GM12892 (cell line): ENCODE data around the gene ESRRB.

ENCODE experiments used
- DNase-seq: peaks from one replicate; pipeline ENCODE4 v3.0.0; 2011; ENCODE audit not compliant: insufficient read length
- FAIRE-seq: peaks from 2 replicates; lab custom pipeline; 2011; peaks lifted over from hg19 to GRCh38; lab: Jason Lieb, UNC
- POLR2A ChIP-seq: IDR thresholded peaks from 2 replicates; pipeline ENCODE4 v1.6.1; 2011; ENCODE audit warnings: low read depth, low read length, control low read depth
- POLR2AphosphoS5 ChIP-seq: IDR thresholded peaks from 2 replicates; pipeline ENCODE4 v1.6.1; 2011; ENCODE audit warnings: low read depth, low read length, control low read depth
- TAF1 ChIP-seq: IDR thresholded peaks from 2 replicates; pipeline ENCODE4 v1.6.1; 2011; ENCODE audit warnings: low read depth, mild to moderate bottlenecking, control low read depth, low read length, borderline replicate concordance

Gene ESRRB

DNA sequence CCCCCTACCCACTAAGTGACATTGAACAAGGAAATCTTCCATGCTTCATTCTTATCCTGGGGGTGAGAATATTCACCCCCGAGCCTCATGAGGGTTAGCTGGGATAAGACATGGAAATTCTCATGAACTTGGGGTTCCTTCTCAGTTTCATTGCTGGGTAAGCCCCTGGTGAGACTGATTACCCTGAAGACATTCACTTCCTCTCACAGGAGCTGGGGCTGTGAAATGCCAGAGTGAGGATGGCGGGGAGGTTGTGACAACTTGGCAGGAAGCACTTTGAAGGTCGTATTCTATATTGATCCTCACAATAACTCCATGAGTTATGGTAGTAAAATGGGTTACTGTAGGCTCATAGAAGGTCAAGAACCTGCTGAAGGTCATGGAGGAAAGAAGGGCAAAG is 43.5 kb downstream of the ESRRB start:
- DNase-seq = no peak
- TF ChIP-seq POLR2AphosphoS5 = no peak
- TF ChIP-seq POLR2A = no peak
- no peak for TF ChIP-seq TAF1
- no peak for FAIRE-seq

DNA sequence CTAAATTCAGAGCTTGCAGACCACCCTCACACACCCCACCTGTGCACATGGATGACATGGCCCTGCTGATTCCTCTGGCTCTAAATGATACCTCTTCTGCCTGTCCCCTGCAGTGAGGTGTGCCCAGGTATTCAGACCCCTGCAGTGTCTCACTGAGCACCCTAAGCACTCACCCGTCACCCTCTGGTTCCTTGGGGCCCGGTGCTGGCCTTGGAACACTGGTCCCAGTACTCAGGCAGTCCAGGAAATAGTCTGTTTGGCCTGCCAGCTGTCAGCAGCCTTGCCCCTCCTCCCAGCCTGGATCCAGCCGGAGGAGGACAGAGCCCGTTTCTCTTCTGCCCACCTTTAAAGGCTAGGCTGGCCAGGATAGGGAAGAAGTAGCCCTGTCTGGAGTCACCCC is 44.9 kb downstream of the ESRRB start:
- TF ChIP-seq POLR2A = no peak
- no peak for TF ChIP-seq TAF1
- TF ChIP-seq POLR2AphosphoS5 = no peak
- FAIRE-seq = no peak
- DNase-seq = no peak

DNA sequence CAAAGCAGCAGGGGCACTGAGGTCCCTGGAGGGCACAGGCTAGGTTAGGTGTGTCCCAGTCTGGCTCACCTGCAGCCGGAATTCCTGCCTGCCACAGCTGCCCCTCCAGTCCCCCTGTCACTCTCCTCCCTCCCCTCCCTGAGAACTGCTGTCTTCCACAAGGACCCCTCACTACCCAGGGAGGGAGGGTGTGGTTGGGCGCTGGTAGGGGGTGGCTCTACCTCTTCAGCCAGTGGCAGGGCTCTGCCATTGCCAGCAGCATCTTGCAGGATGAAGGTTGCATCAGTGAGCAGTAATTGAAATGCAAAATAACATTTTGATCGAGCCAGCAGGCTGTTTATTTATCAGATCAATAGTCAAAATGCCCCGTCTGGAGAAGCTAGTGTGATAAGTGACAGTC is 45.7 kb downstream of the ESRRB start:
- TF ChIP-seq TAF1 (no peak), POLR2A (no peak), POLR2AphosphoS5 (no peak)
- DNase-seq (no peak), FAIRE-seq (no peak)

DNA sequence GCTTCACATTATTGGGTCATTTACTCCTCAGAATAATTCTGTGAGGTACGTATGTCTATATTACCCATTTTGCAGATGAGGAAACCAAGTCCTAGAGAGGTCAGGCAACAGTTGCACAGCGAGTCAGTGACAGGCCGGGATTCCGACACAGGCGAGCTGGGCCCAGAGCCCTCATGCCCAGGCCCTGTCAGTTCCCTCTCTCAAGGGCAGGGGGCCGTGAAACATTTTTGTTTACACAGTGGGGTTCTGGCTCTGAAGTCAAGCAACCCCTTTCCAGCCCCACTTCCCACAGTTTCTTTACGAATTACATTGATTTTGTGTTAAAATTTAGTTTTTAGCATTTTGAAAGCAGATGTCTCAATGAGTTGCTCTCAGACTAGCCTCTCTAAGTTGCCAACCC is 46.7 kb downstream of the ESRRB start:
- TF ChIP-seq TAF1 (no peak), POLR2A (no peak), POLR2AphosphoS5 (no peak)
- DNase-seq (no peak), FAIRE-seq (no peak)

DNA sequence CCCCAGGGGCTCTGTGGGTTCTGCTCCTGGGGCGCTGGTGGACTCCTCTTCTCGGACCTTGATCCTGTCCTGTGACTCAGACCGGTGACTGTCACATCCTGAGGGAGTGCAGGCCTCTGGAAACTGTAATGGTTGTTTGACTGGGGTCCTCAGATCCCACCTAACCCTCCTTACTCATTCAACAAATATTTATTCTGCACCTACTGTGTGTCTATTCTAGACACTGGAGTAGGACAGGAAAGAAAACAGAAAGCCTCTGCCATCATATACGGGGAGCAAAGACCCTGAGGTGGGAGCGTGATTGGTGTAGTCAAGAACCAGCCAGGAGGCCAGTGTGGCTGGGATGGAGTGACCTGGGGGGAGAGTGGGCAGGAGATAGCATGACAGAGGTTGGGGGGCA is 47.6 kb downstream of the ESRRB start:
- no peak for DNase-seq
- FAIRE-seq = no peak
- TF ChIP-seq TAF1 = no peak
- TF ChIP-seq POLR2A = no peak
- no peak for TF ChIP-seq POLR2AphosphoS5

DNA sequence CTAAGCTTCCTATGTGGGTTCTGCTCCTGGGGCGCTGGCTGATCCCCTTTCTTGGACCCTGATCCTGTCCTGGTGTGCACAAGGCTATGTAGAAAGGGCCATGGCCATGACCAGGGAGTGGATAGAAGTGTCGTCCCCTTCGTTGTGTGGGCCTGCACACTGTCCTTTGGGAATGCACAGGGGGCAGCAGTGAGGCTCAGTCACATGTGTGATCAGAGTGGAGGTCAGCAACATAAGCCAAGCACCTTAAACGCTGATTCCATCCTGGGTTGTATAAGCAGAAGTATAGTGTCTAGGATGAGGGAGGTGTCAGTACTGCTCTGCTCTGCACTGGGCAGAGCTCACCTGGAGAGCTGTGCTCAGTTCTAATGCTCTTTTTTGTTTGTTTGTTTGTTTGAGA is 48.4 kb downstream of the ESRRB start:
- no peak for TF ChIP-seq TAF1
- TF ChIP-seq POLR2AphosphoS5 = no peak
- no peak for TF ChIP-seq POLR2A
- DNase-seq (no peak), FAIRE-seq (no peak)

DNA sequence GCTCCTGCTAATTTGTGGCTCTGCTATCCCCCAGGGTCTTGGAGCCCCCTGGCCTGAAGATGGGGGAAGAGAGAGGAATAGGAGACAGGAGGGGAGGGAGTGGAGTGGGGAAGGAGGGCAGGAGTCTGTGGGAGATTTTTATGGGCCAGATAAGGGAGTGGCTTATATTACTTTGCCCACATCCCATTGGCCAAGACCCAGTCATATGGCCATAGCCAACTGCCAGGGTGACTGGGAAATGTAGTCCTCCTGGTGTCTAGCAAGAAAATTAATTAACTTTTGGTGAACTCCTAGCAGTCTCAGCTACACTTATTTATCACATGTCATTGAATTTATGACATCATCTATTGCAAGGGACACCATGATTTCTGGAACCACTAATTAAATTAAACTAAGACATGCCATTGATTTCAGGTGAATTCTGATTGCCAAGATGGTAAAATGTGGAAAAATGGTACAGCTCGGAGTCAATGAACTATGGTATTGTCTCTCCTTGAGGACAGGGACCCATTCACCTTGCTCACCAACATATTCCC is 50.3 kb downstream of the ESRRB start:
- DNase-seq = no peak
- TF ChIP-seq POLR2AphosphoS5 = no peak
- no peak for TF ChIP-seq POLR2A
- TF ChIP-seq TAF1 = no peak
- no peak for FAIRE-seq

DNA sequence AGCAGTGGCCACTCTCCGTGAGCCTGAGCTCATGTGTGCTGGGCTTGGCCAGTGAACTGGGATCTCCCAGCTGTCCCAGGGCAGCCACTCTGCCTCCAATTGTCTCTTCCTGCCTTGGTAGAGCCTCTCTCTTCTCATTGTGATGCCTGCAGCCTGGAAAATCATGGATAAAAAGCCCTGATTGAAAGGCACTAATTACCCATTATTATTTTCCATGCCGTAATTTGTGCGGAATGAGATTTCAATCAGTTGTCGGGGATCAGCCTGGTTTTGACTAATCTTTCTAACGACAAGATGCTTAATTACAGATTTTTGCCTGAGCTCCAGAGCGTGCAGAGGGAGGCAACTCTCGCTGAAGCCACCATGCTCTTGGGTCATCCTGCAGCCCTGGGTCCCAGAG is 52.7 kb downstream of the ESRRB start:
- FAIRE-seq = no peak
- TF ChIP-seq TAF1 (no peak), POLR2A (no peak), POLR2AphosphoS5 (no peak)
- DNase-seq = no peak

DNA sequence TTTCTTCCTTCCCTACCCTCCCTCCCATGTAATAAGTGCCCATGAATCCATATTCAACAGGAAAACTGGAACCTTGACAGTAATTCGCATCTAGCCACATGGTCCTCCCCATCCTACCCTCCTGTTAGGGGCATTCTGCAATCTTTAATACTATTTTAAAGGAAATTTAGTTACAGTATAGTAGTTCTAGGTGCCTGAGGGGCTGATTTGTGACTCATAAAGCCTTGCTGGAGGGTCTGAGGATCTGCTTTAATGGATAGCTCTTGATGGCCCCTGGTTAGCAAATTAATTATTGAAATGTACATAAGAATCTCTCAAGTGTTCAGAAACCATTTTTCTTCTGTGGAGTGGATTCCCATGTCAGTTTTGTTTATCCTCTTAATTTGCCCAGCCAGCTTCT is 54.1 kb downstream of the ESRRB start:
- FAIRE-seq = no peak
- TF ChIP-seq POLR2AphosphoS5 = no peak
- TF ChIP-seq TAF1 = no peak
- TF ChIP-seq POLR2A = no peak

DNA sequence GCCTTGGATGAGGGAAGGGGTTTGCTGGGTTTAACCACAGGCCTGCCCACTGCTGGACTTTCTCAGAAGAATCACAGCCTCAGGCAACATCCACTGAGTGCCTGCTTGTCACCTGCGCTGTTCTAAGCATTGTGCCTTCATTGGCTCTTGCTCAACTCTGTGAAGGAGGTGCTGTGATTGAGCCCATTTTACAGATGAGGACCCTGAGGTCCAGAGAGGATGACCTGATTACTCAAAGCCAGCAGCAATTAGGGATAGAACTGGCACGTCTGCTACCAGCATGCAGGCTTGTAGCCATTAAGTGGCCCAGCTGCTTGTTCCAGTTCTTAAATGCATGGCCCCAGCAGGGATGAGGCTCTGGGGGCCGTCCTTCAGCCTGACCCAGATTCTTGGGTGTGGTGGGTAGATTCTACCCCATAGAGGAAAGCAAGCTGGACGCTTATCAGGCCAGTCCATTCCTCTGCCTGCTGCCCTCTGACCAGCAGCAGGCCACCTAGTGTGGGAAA is 54.6 kb downstream of the ESRRB start:
- DNase-seq (no peak), FAIRE-seq (no peak)
- TF ChIP-seq POLR2A (no peak), TAF1 (no peak), POLR2AphosphoS5 (no peak)

More for the DNA sequence above, 54.1 kb downstream of the ESRRB start:
- no peak for DNase-seq

DNA sequence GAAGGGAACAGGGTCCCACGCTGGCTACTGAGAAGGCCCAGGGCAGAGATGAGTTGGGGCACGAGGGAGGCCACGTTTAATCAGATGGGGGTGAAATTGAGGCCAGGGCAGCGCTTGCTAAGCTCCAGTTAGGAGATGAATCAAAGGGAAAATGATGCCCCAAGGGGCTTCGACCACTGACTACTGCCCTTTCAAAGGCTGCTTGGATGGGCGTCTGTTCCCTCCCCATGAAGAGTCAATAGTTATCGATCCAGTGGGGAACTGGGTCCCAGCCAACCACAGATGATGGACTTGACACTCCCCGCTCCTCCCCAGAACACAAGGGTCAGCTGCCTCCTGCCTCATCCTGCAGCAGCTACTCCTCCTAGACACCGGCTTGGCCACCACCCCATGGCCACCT is 55.6 kb downstream of the ESRRB start:
- no peak for TF ChIP-seq TAF1
- TF ChIP-seq POLR2AphosphoS5 = no peak
- TF ChIP-seq POLR2A = no peak
- FAIRE-seq (no peak), DNase-seq (no peak)

DNA sequence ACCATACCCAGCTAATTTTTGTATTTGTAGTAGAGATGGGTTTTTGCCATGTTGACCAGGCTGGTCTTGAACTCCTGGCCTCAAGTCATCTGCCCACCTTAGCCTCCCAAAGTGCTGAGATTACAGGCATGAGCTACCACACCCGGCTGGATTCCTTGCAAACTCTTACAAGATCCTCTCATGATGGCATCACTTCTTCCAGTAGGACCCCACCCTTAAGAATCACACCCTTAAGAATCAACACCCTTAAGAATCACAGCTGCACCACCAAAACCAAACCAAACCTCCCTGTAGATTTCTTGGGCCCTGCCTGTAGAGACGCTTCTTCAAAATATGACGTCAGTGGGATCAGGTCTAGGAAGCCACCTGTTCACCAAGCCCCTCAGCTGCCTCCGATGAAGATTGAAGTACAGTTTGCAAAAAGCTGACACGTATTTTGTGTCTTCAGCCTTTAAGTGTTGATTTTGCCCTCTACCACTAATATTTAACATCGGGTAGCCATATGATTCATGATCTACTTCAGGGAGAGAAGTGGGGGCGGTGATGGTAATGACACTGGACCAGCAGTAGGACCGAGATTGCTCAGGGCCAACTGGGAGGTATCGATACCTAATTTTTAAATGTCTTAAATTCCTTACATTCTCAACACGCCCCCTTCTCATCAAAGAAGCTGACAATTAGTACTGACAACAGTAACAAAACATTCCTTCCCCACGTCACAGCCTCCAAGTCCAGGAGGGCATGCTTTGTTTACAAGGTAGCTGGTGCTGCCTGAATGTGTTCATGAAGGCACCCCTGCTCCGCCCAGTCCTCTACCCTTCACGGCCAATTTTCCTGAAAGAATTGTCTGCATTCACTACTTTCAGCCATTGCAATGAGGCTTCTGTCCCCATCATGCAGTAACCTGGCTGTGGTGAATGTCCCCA is 57.2 kb downstream of the ESRRB start:
- DNase-seq = no peak
- no peak for FAIRE-seq
- TF ChIP-seq POLR2A = no peak

DNA sequence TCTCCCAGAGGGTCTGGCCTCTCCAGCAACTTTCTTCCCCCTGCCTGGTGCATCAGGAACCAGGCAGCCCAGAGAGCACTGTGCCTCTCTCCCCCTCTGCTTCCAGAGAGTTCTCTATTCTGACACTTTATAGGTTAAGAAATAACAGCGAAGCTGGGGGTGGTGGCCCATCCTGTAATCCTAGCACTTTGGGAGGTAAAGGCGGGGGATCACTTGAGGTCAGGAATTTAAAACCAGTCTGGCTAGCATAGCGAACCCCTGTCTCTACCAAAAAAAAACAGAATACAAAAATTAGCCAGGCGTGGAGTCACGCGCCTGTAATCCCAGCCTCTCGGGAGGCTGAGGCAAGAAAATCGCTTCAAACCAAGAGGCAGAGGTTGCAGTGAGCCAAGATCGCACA is 58.3 kb downstream of the ESRRB start:
- DNase-seq = no peak
- TF ChIP-seq TAF1 (no peak), POLR2A (no peak), POLR2AphosphoS5 (no peak)
- FAIRE-seq = no peak

DNA sequence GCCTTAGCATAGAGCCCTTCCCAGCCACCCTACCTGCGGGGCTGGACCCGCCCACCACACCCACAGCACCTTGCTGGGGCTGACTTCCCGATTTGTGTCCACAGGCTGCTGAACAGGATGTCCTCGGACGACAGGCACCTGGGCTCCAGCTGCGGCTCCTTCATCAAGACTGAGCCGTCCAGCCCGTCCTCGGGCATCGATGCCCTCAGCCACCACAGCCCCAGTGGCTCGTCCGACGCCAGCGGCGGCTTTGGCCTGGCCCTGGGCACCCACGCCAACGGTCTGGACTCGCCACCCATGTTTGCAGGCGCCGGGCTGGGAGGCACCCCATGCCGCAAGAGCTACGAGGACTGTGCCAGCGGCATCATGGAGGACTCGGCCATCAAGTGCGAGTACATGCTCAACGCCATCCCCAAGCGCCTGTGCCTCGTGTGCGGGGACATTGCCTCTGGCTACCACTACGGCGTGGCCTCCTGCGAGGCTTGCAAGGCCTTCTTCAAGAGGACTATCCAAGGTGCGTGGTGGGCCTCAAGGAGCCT is 63.4 kb downstream of the ESRRB start:
- TF ChIP-seq TAF1 (no peak), POLR2AphosphoS5 (no peak), POLR2A (no peak)
- no peak for DNase-seq
- no peak for FAIRE-seq
